HL-60/S4 treated with retinoic acid at 250 ng/mL for 4 days and 3 days (cell line): ENCODE results near the gene ATF7IP2.

Source experiments
- in situ Hi-C: fragments of 300-500 bp; cut with MboI; formaldehyde crosslinking; loops from 2 replicates; pipeline ENCODE4 v1.7.0; 2022; ENCODE audit warnings: low sequenced_read_pairs

The ATF7IP2 gene

DNA sequence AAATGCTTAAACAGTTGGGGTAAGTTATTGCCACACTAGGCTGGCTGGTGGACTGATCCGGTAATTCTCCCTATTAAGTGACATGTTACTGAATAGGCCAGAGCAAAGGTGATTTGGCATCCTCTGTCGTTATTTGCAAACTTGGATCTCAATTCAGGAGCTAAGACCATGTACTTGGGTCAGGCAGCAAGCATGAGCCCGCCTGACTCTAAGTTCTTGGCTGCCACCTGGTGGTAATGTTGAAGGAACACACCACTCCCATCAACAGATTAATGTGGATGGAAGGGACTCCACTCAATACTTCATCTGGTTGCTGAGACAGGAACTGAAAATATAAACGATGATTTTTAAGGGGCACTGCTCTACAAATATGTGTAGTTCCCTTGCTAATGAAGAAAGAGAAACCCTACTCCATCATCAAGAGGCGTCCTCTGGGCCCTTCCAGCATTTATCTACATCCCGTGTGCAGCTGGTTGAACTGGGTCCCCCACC lies 123.7 kb downstream of the ATF7IP2 start:
- in situ Hi-C loops = loop anchor here (10.0 to 25.0 kb wide), 3 partner anchors 197 to 405 kb away; no protein-coding TSS in a partner anchor

GRCh38 chr16:10510279-10510678 lies 124.4 kb downstream of the ATF7IP2 start:
- in situ Hi-C loops = loop anchor here (10.0 to 25.0 kb wide), 3 partner anchors 198 to 405 kb away; no protein-coding TSS in a partner anchor

- in situ Hi-C loops = loop anchor here (10.0 to 25.0 kb wide), 3 partner anchors 200 to 403 kb away; no protein-coding TSS in a partner anchor
Observed at GRCh38 chr16:10511829-10512228, 126.0 kb downstream of the ATF7IP2 start.

DNA sequence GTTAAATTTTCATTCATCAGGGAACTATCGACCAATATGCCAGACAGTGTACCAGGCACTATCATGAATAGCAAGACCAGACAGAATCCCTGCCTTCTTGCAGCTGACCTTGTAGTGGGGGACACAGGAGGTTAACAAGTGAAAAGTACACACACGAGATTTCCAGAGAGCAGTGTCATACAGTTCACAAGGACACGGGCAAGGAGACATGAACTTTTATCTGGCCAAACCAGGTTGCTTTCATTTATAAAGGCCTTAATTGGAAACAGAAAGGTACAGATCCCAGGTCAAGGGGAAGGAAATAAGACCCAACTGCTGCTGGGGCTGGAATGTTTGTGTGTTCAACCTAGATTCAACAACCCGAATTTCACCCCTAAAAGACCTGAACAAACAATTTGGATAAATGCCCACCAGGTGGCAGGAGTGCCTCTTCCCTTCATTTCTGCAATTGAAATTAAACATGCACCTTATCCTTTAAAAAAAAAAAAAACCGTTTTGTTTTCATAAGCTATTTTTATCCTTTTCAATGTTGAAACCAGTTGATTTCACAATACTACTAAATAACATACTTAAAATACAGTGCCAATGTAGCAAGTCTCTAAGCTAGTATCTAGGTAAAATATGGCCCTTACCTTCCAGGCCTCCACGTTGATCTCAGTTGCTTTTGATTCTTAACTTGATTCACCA lies 128.7 kb downstream of the ATF7IP2 start:
- in situ Hi-C loops = loop anchor here (10.0 to 25.0 kb wide), 3 partner anchors 202 to 400 kb away; no protein-coding TSS in a partner anchor

DNA sequence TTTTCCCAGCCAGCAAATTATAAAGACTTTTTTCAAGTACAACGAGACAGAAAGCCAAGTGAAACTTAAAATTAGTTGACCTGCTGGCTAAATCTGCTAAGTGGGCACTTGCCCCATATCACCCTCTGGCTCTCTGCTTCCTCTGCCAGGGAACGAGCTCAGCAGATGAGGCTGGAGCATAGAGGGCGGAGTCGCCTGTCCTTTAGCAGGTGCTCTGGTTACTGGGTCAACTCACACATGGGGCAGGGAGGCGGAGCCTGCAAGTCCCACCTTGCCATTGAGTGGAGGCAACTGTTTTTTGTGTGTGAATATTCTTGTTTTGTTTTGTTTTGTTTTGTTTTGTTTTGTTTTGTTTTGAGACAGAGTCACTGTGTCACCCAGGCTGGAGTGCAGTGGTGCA lies 132.0 kb downstream of the ATF7IP2 start:
- in situ Hi-C loops = loop anchor here (10.0 to 25.0 kb wide), 3 partner anchors 206 to 397 kb away; no protein-coding TSS in a partner anchor

GRCh38 chr16:10518479-10519041 lies 132.7 kb downstream of the ATF7IP2 start:
- in situ Hi-C loops = loop anchor here (10.0 to 25.0 kb wide), 3 partner anchors 206 to 396 kb away; no protein-coding TSS in a partner anchor

GRCh38 chr16:10519297-10519696 lies 133.4 kb downstream of the ATF7IP2 start:
- in situ Hi-C loops = loop anchor here (10.0 to 25.0 kb wide), 3 partner anchors 207 to 396 kb away; no protein-coding TSS in a partner anchor

GRCh38 chr16:10519929-10520868 lies 134.3 kb downstream of the ATF7IP2 start:
- in situ Hi-C loops = loop anchor here (10.0 to 25.0 kb wide), 3 partner anchors 208 to 395 kb away; no protein-coding TSS in a partner anchor

DNA sequence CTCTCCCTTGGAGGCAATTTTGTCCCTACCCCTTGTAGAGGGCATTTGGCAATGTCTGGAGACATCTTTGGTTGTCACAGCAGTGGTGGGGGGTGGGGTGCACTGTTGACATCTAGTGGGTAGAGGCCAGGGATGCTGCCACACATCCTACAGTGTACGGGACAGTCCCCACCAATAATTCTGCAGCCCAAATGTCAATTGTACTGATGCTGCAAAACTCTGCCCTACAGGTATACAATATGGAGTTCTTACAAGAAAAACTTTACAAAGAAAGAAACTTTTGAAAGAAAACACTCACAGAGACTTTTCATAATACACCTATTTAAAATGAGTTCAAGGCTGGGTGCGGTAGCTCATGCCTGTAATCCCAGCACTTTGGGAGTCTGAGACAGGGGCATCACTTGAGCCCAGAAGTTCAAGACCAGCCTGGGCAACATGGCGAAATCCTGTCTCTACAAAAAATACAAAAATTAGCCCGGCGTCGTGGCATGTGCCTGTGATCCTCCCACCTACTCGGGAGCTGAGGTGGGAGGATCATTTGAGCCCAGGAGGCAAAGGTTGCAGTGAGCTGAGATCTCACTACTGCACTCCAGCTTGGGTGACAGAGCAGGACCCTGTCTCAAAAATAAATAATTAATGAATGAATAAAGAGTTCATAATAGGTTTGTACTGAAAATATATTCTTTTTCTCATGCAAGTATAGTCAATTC lies 135.2 kb downstream of the ATF7IP2 start:
- in situ Hi-C loops = loop anchor here (25.0 kb wide), 1 partner anchor 209 kb away; no protein-coding TSS in a partner anchor

- in situ Hi-C loops = loop anchor here (25.0 kb wide), 1 partner anchor 209 kb away; no protein-coding TSS in a partner anchor
Observed at GRCh38 chr16:10521681-10522274, 135.9 kb downstream of the ATF7IP2 start.

DNA sequence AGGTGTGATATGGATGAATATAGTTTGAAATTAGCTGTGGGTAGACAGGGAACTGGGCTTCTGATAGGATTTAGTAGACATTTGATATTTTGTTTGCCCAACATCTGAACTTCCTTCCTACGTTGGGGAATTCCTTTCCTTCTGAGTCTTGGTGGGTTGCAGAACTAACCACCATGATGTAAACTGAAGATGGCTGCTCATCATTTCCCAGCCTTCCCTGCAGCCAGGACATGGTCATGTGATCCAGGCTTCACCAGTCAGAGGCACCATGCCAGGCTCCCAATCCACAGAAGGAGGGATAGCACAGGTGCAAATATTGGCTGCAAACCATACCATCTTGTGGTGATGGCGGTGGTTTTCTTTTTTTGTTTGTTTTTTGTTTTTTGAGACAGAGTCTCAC lies 137.1 kb downstream of the ATF7IP2 start:
- in situ Hi-C loops = loop anchor here (25.0 kb wide), 1 partner anchor 211 kb away; no protein-coding TSS in a partner anchor

GRCh38 chr16:10525214-10525825 lies 139.5 kb downstream of the ATF7IP2 start:
- in situ Hi-C loops = no loop called here

DNA sequence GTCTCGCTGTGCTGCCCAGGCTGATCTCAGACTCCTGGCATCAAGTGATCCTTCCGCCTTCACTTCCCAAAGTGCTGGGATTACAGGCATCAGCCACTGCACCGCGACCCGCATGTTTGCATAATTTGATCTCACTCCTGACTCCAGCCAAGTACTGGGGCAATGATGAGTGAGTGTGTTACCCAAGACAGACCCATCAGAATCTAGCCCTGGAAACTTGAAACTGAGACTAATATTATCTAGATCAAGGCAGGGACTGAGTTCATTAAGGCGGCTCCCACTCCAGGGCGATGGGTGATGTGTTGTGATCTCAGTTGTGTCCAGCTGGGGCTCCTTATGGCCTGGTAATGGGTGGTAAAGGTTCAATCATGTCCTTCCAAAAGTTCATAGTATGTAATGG lies 141.1 kb downstream of the ATF7IP2 start:
- in situ Hi-C loops = no loop called here

DNA sequence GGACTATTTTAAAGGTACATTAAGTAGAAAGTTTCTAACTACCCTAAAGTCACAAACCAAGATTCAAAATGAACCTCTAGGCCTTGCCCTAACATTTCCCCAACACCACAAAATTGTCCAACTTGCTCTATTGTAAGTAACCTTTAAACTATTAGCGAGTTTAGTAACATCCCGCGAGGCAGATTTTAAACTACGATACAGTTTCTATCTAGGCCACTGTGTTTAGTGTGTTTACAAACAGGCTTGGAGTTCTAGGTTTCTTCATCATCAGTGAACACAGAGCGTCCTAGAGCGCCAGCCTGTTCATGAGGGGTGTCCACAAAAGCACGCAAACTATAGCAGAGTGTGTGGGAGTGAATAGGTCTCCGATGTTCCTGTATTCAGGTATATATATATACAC lies 142.8 kb downstream of the ATF7IP2 start:
- in situ Hi-C loops = no loop called here

DNA sequence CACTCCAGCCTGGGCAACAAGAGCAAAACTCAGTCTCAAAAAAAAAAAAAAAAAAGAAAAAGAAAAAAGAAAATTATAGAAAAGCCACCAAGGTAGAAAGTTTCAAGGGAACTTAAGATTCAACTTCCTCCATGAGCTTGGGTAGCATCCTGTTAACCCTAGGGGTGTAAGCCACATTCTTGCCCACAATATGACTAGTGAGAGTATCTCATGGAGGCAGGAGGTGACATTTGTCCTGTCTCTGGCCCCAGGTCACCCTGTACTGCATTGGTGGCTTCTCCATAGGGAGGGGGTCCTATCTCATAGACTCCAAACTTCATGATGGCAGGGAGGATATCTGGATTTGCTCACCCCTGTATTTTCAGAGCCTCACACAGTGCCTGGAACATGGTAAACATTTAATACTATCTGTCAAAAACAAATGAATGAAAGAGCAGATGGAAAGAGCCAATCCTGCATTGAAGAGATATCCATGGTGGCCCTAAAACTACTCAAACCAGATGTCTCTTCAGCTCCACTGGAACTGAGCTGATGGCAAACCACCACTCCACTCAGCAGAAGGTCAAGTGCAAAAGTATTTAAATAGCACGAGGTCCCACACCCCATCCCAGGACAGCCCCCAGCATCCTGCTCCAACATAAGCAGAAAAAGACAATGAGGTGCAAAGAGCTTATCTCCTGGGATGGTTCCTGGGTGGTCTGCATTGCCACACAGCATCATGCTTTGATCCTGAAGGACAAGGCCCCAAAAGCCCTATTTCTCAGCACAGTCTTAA lies 144.2 kb downstream of the ATF7IP2 start:
- in situ Hi-C loops = no loop called here

GRCh38 chr16:10530685-10531084 lies 144.8 kb downstream of the ATF7IP2 start:
- in situ Hi-C loops = no loop called here

DNA sequence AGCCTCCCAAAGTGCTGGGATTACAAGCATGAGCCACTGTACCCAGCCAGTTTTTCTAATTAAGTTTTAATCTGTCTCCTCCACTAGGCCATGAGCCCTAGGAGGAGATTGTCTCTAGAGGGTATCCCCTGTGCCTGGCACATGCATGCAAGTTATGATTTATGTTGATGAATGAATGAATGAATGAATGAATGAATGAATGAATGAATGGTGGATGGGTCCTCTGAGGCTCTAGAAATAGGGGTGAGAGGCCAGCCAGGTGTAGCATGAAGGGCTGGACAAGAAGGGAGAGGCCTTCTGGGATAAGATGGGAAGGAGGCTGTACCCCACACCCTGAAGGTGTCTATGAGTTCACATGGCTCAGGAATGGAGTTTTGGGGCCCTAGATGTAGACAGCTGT lies 145.7 kb downstream of the ATF7IP2 start:
- in situ Hi-C loops = no loop called here
